Lung (tissue), 12 donors: ENCODE results near the gene LRRC55. TPM values are rescaled to one million over a fixed set of nuclear protein-coding genes. Genes with fewer than 3 reads are reported as not detected.

Experiments
- ATAC-seq: fragments of 200-7000 bp; cut with Tn5 transposase; one replicate; pipeline ENCODE4 v1.9.1; 2020; ENCODE audit warnings: moderate number of reproducible peaks; ENCODE audit not compliant: insufficient read depth, low FRiP score
- DNase-seq, 3 donors: peaks; one replicate each; pipeline ENCODE4 v3.0.0-alpha.2; 2013 to 2017
- H3K27ac ChIP-seq, 2 donors: one replicate each; pipeline ENCODE4 v1.5.1; 2013; ENCODE audit warnings: mild to moderate bottlenecking in 2 of 2, moderate library complexity in 2 of 2, control low read depth in 1 of 2, inconsistent platforms in 1 of 2, low read depth in 1 of 2, low read length in 1 of 2
- H3K27me3 ChIP-seq, 3 donors: one replicate each; pipeline ENCODE4 v1.5.1; 2013; ENCODE audit warnings: low read length in 2 of 3; ENCODE audit not compliant: control insufficient read depth in 3 of 3, insufficient read depth in 3 of 3
- H3K36me3 ChIP-seq, 4 donors: one replicate each; pipeline ENCODE4 v1.5.1; 2013; ENCODE audit warnings: low read length in 4 of 4, mild to moderate bottlenecking in 1 of 4, moderate library complexity in 1 of 4; ENCODE audit not compliant: control insufficient read depth in 4 of 4, insufficient read depth in 4 of 4
- H3K4me1 ChIP-seq, 5 donors: one replicate each; pipeline ENCODE4 v1.5.1; 2013; ENCODE audit warnings: low read length in 5 of 5, mild to moderate bottlenecking in 2 of 5, moderate library complexity in 1 of 5; ENCODE audit not compliant: control insufficient read depth in 5 of 5, insufficient read depth in 5 of 5
- H3K4me3 ChIP-seq: one replicate; pipeline ENCODE4 v1.5.1; 2013; ENCODE audit warnings: mild to moderate bottlenecking, control low read depth, moderate library complexity
- H3K9ac ChIP-seq, 2 donors: one replicate each; pipeline ENCODE4 v1.5.1; 2013; ENCODE audit warnings: low read length in 2 of 2, control low read depth in 1 of 2; ENCODE audit not compliant: insufficient read depth in 1 of 2
- H3K9me3 ChIP-seq, 4 donors: one replicate each; pipeline ENCODE4 v1.5.1; 2013; ENCODE audit warnings: low read length in 3 of 4, mild to moderate bottlenecking in 1 of 4, moderate library complexity in 1 of 4; ENCODE audit not compliant: control insufficient read depth in 4 of 4, insufficient read depth in 3 of 4
- WGBS, 2 donors: extraction: QIAGEN DNeasy Blood & Tissue Kit; methylation state at CpG; one replicate each; pipeline ENCODE4 v1.1.7; 2013; 5-methylcytosine and 5-hydroxymethylcytosine counted together
- polyA plus RNA-seq, 2 donors: library from polyadenylated mRNA; stranded (reverse); fragments of 200-250 nt; gene quantifications; one replicate each; pipeline ENCODE4 v1.2.1, GENCODE V29; 2013
- total RNA-seq, 2 donors: library from RNA; depleted of rRNA in 1 of 2; stranded (reverse); fragments of >200 nt in 1 of 2; gene quantifications; one replicate each; pipeline ENCODE4 v1.2.1, GENCODE V29; 2014 to 2021
- TF ChIP-seq, protein P1 (sequence below): IDR thresholded peaks from 2 replicates; pipeline ENCODE4 v1.5.1; 2012; ENCODE audit warnings: mild to moderate bottlenecking; ENCODE audit errors: control extremely low read depth, extremely low read depth
- donor health status: control.
- donor health status: control.
- donor health status: Bipolar disorder and iron deficiency.
- donor health status: healthy.
- donor health status: DM: yes; HTN: yes; CAD: no.

Gene LRRC55
- total and polyA plus RNA-seq, 4 donors: 0.02 to 2.9 (median 0.09) TPM

DNA sequence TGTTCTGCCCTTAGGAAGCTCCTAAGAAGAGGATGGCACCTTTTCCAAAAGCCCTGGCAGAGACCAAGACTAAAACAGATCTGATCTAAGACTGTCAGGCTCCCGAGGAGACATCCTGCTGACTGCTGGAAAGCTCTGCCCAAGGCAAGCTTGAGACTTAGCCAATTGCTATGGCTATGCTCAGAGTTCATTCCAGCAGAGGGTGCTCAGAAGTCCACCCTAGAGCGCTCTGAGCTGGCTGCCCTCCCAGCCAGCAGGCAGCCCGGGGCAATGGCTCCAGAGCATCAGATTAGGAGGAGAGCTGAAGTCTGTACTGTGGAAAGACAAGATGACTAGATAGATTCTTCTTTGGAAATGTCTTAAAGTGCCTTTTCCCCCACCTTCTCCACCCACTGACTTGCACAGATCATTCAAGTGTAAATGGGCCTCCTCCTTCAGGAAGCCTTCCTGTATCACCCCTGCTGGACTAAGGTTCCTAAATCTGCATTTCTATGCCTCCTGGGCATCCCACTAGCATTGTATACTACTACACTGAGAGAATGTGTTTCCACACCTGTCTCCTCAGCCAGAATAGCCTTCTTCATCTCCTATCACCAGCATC, 23.4 kb downstream of the LRRC55 start:
- Histone ChIP-seq H3K27me3 (no peaks in the 10 kb centered on the region), H3K9ac (no peak overlapping the region), H3K36me3 (no peaks in the 10 kb centered on the region), H3K4me3 (no peak overlapping the region), H3K4me1 (peaks cover 6 to 46% (median 13%) of the 10 kb centered on the region in 5 donors), H3K27ac (no peak overlapping the region), H3K9me3 (peaks cover 0 to 2% (median 0%) of the 10 kb centered on the region in 4 donors)
- 36 to 52% methylated on average over 3 of the region's 3 CpGs for WGBS, 2 donors
- ATAC-seq (no peak), DNase-seq (peak; percentile 47 to 75 (median 67))
- TF ChIP-seq, protein P1, sequence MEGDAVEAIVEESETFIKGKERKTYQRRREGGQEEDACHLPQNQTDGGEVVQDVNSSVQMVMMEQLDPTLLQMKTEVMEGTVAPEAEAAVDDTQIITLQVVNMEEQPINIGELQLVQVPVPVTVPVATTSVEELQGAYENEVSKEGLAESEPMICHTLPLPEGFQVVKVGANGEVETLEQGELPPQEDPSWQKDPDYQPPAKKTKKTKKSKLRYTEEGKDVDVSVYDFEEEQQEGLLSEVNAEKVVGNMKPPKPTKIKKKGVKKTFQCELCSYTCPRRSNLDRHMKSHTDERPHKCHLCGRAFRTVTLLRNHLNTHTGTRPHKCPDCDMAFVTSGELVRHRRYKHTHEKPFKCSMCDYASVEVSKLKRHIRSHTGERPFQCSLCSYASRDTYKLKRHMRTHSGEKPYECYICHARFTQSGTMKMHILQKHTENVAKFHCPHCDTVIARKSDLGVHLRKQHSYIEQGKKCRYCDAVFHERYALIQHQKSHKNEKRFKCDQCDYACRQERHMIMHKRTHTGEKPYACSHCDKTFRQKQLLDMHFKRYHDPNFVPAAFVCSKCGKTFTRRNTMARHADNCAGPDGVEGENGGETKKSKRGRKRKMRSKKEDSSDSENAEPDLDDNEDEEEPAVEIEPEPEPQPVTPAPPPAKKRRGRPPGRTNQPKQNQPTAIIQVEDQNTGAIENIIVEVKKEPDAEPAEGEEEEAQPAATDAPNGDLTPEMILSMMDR: no peak

DNA sequence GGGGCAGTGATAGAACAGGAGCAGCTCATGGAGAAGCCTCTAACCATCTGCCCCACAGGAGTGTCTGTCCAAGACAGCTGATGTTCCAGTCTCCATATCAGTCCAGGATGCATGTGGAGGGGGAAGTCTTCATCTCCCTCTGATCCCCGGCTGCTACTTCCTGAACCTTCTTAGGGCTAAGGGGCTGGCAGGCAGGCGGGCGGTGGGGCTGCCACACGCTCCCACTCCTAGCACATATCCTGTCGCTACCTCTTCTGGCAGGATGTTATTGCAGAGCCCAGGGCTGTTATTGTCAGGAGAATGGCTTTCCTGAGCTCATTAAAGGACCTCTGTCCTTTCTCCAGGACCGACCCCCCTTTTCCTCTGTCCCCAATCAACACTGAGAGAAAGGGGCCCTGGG, 25.4 kb downstream of the LRRC55 start:
- Histone ChIP-seq H3K27ac (no peak overlapping the region), H3K27me3 (no peaks in the 10 kb centered on the region), H3K4me1 (peaks cover 0 to 45% (median 13%) of the 10 kb centered on the region in 5 donors), H3K36me3 (no peaks in the 10 kb centered on the region), H3K9ac (no peak overlapping the region), H3K9me3 (peaks cover 0 to 4% (median 0%) of the 10 kb centered on the region in 4 donors), H3K4me3 (no peak overlapping the region)
- DNase-seq (peak in 2 of 3 donors; percentile 32 to 64), ATAC-seq (no peak)
- WGBS, 2 donors: 51 to 56% methylated on average over 6 of the region's 6 CpGs
- TF ChIP-seq, protein P1: no peak

DNA sequence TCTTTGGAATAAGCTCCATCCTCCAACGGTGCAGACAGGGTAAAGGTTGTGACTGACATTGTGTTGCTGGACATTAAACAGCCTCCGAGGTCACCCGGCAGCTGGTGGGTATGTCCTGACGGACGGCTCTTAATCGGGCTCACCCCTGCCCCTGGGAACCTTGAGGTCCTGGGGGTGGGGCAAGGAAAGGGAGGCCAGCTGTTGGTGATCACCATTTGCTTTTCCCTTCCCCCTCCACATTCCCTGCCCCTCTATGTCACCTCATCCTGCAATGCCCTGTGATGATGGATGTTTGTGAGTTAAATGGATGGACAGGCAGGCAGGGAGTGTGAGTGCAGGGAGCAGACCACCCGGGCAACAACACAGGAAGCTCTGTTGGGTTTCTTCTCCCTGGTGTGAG, 29.0 kb downstream of the LRRC55 start:
- 37 to 39% methylated on average over 7 of the region's 7 CpGs for WGBS, 2 donors
- H3K36me3 ChIP-seq: no peaks in the 10 kb centered on the region
- H3K4me3 ChIP-seq: no peak overlapping the region
- peaks cover 0 to 40% (median 18%) of the 10 kb centered on the region in 5 donors for H3K4me1 ChIP-seq
- H3K27ac ChIP-seq: no peak overlapping the region
- H3K9me3 ChIP-seq: peaks cover 0 to 4% (median 0%) of the 10 kb centered on the region in 4 donors
- H3K9ac ChIP-seq: no peak overlapping the region
- TF ChIP-seq, protein P1: no peak
- H3K27me3 ChIP-seq: no peaks in the 10 kb centered on the region
- ATAC-seq (no peak), DNase-seq (peak; percentile 39 to 71 (median 45))
